RWPE2 (cell line): ENCODE data around the gene LIPH.
A peak's percentile ranks its signal among the peaks of the same experiment; 100 is the strongest.
"Not testable (repeated sequence)": the region's sequence is repeated elsewhere in the genome, so short reads cannot be mapped to it uniquely, and the experiment has no call there.

Experiments used
- ATAC-seq: fragments of 200-7000 bp; cut with Tn5 transposase; 3 replicates; pipeline ENCODE4 v1.9.1; 2021; ENCODE audit warnings: low read depth
- DNase-seq: peaks from one replicate; pipeline ENCODE4 v3.0.0-alpha.2; 2020; ENCODE audit warnings: low spot score
- H3K27ac ChIP-seq: fragments of 450-650 bp; 2 replicates; pipeline ENCODE4 v1.5.1; 2017; ENCODE audit warnings: mild to moderate bottlenecking; ENCODE audit not compliant: poor library complexity, severe bottlenecking
- H3K27me3 ChIP-seq: fragments of 250-450 bp; sonication (Bioruptor Pico); 2 replicates; pipeline ENCODE4 v1.5.1; 2021; ENCODE audit warnings: mild to moderate bottlenecking, moderate library complexity; ENCODE audit not compliant: insufficient read depth, poor library complexity, severe bottlenecking
- H3K36me3 ChIP-seq: fragments of 250-450 bp; sonication (Bioruptor Pico); 2 replicates; pipeline ENCODE4 v1.5.1; 2020; ENCODE audit warnings: low read depth, mild to moderate bottlenecking, moderate library complexity
- H3K4me1 ChIP-seq: fragments of 250-450 bp; sonication (Bioruptor Pico); 2 replicates; pipeline ENCODE4 v1.5.1; 2021; ENCODE audit warnings: mild to moderate bottlenecking, moderate library complexity; ENCODE audit not compliant: insufficient read depth, poor library complexity, severe bottlenecking
- H3K4me3 ChIP-seq: fragments of 250-450 bp; sonication (Bioruptor Pico); 2 replicates; pipeline ENCODE4 v1.5.1; 2021; ENCODE audit warnings: mild to moderate bottlenecking, moderate library complexity; ENCODE audit not compliant: severe bottlenecking
- H3K9me3 ChIP-seq: fragments of 250-450 bp; sonication (Bioruptor Pico); 2 replicates; pipeline ENCODE4 v1.5.1; 2021; ENCODE audit warnings: mild to moderate bottlenecking, moderate library complexity; ENCODE audit not compliant: severe bottlenecking
- TF ChIP-seq, protein P1 (sequence below): fragments of 450-650 bp; IDR thresholded peaks from one replicate; pipeline ENCODE4 v1.5.1; 2017; ENCODE audit warnings: mild to moderate bottlenecking, moderate library complexity; ENCODE audit not compliant: poor library complexity, severe bottlenecking

Gene LIPH

DNA sequence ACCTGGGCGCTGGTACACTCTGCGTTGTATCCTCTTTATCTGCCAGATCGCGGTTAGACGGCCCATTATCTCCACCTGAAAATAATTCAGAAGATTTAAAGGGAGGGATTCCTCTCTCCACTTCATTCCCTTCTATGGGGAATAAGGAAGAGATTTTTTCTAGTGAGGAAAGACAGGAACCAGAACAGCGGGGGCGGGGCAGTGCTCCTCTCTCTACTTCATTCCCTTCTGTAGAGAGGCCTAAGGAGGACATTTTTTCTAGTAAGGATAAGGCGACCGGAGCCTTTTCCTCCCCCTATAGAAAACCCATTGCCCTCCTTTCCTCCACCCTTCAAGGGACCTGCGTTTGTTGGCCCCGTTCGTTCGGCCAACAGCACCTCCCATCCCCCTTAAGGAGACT is 8.3 kb upstream of the LIPH start:
- no peak for ATAC-seq

GRCh38 chr3:185559706-185560090 is 7.3 kb upstream of the LIPH start:
- no peaks in the 10 kb centered on the region for H3K9me3 ChIP-seq
- ATAC-seq (no peak), DNase-seq (no peak)
- H3K4me3 ChIP-seq: no peak overlapping the region
- H3K27ac ChIP-seq: no peak overlapping the region
- no peaks in the 10 kb centered on the region for H3K27me3 ChIP-seq
- peaks cover 15% of the 10 kb centered on the region for H3K4me1 ChIP-seq
- TF ChIP-seq, protein P1, sequence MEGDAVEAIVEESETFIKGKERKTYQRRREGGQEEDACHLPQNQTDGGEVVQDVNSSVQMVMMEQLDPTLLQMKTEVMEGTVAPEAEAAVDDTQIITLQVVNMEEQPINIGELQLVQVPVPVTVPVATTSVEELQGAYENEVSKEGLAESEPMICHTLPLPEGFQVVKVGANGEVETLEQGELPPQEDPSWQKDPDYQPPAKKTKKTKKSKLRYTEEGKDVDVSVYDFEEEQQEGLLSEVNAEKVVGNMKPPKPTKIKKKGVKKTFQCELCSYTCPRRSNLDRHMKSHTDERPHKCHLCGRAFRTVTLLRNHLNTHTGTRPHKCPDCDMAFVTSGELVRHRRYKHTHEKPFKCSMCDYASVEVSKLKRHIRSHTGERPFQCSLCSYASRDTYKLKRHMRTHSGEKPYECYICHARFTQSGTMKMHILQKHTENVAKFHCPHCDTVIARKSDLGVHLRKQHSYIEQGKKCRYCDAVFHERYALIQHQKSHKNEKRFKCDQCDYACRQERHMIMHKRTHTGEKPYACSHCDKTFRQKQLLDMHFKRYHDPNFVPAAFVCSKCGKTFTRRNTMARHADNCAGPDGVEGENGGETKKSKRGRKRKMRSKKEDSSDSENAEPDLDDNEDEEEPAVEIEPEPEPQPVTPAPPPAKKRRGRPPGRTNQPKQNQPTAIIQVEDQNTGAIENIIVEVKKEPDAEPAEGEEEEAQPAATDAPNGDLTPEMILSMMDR: no peak
- H3K36me3 ChIP-seq: no peaks in the 10 kb centered on the region

More for the DNA sequence above, 8.3 kb upstream of the LIPH start:
- Histone ChIP-seq H3K9me3 (no peaks in the 10 kb centered on the region), H3K27ac (no peak overlapping the region), H3K36me3 (no peaks in the 10 kb centered on the region), H3K4me3 (no peak overlapping the region), H3K27me3 (no peaks in the 10 kb centered on the region), H3K4me1 (peaks cover 15% of the 10 kb centered on the region)
- no peak for DNase-seq
- TF ChIP-seq, protein P1: no peak

DNA sequence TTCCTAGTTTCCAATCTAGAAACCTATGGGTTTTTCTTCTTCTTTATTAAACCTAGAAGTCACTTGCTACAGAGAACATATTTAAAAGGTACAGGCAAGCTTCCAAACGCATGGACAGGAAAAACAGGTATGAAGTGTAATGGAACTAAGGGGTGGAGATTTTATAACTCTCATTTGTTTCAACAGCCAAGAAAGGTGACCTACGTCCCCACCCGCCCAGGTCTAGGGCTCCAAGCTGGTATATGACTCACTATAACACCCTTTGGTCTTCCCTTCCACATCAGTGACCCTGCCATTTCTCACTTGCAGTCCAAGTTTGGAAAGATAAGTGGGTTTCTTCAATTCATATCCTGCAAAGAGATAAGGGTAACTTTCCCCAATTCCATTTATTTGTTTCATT is 6.0 kb upstream of the LIPH start:
- Histone ChIP-seq H3K9me3 (no peaks in the 10 kb centered on the region), H3K27ac (peak overlapping the region; percentile 91), H3K4me3 (no peak overlapping the region), H3K4me1 (peaks cover 15% of the 10 kb centered on the region), H3K36me3 (no peaks in the 10 kb centered on the region), H3K27me3 (no peaks in the 10 kb centered on the region)
- peak; percentile 84 for ATAC-seq
- TF ChIP-seq, protein P1: no peak
- DNase-seq: no peak

DNA sequence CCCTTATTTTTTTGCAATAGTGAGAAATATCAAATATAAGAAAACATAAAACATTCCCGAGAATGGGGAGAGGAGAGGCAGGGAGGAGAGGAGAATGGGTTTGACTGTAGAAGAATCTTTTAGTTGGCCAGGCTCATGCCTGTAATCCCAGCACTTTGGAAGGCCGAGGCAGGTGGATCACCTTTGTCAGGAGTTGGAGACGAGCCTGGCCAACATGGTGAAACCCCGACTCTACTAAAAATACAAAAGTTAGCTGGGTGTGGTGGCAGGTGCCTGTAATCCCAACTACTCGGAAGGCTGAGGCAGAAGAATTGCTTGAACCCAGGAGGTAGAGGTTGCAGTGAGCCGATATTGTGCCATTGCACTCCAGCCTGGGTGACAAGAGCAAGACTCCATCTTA is 4.3 kb upstream of the LIPH start:
- not testable (repeated sequence) for H3K27me3 ChIP-seq, H3K36me3 ChIP-seq, ATAC-seq, DNase-seq, H3K4me3 ChIP-seq, H3K9me3 ChIP-seq
- peaks cover 28% of the 10 kb centered on the region for H3K4me1 ChIP-seq
- H3K27ac ChIP-seq: peak overlapping the region; percentile 6

DNA sequence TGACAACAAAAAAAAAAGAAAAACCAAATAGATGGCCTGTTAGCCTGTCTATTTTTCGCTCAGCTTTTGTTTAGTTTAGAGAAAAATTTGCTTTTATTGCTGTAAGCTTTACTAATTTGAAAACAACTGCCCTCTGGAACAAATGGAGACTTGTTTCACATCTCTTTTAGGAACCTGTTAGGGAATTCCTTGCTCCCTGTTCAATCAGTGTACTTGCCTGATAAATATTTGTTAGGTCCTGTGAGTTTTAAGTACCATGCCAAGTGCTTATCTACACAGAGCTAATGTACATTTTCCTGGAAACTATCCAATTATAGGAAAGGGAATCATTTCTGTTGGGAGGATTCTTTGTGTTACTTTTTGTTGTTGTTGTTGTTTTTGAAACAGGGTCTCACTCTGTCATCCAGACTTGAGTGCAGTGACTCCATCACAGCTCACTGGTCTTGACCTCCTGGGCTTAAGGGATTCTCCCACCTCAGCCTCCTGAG is 3.5 kb upstream of the LIPH start:
- Histone ChIP-seq H3K9me3 (no peaks in the 10 kb centered on the region), H3K4me3 (no peak overlapping the region), H3K4me1 (peaks cover 33% of the 10 kb centered on the region), H3K36me3 (no peaks in the 10 kb centered on the region), H3K27me3 (no peaks in the 10 kb centered on the region), H3K27ac (peak overlapping the region; percentile 6)
- DNase-seq (no peak), ATAC-seq (no peak)
- TF ChIP-seq, protein P1: no peak
